Mesendoderm (in vitro differentiated cells): ENCODE measurements around the gene KRTAP10-3.

Experiments used
- DNase-seq: peaks from one replicate; pipeline ENCODE4 v3.0.0; 2013
- H2AK5ac ChIP-seq: 2 replicates; pipeline ENCODE4 v1.6.1; 2013; ENCODE audit warnings: low read length, inconsistent platforms
- H2BK120ac ChIP-seq: 2 replicates; pipeline ENCODE4 v1.6.1; 2013; ENCODE audit warnings: low read depth, mild to moderate bottlenecking, low read length, moderate library complexity, mixed read lengths
- H2BK15ac ChIP-seq: replicated peaks from 2 replicates; pipeline ENCODE4 v1.6.1; 2013; ENCODE audit warnings: low read depth, mild to moderate bottlenecking, moderate library complexity
- H2BK5ac ChIP-seq: 2 replicates; pipeline ENCODE4 v1.6.1; 2013; ENCODE audit warnings: low read length, inconsistent platforms
- H3K18ac ChIP-seq: 2 replicates; pipeline ENCODE4 v1.6.1; 2013; ENCODE audit warnings: mild to moderate bottlenecking, low read length, mixed read lengths
- H3K23ac ChIP-seq: one replicate; pipeline ENCODE4 v1.6.1; 2013; ENCODE audit warnings: low read length
- H3K27ac ChIP-seq: 2 replicates; pipeline ENCODE4 v1.5.1; 2013; ENCODE audit warnings: low read depth, mild to moderate bottlenecking, inconsistent platforms, low read length, moderate library complexity
- H3K27me3 ChIP-seq: 2 replicates; pipeline ENCODE4 v1.6.1; 2013; ENCODE audit warnings: low read length, control low read depth, mild to moderate bottlenecking, inconsistent platforms; ENCODE audit not compliant: insufficient read depth, poor library complexity
- H3K36me3 ChIP-seq: 2 replicates; pipeline ENCODE4 v1.6.1; 2013; ENCODE audit warnings: low read length, inconsistent platforms; ENCODE audit not compliant: control insufficient read depth, insufficient read depth
- H3K4ac ChIP-seq: one replicate; pipeline ENCODE4 v1.6.1; 2013; ENCODE audit warnings: low read depth, mild to moderate bottlenecking, low read length, moderate library complexity
- H3K4me1 ChIP-seq: 2 replicates; pipeline ENCODE4 v1.6.1; 2013; ENCODE audit warnings: low read depth, low read length, inconsistent platforms; ENCODE audit not compliant: control insufficient read depth
- H3K4me2 ChIP-seq: 2 replicates; pipeline ENCODE4 v1.6.1; 2013; ENCODE audit warnings: low read length
- H3K4me3 ChIP-seq: 2 replicates; pipeline ENCODE4 v1.5.1; 2013; ENCODE audit warnings: mild to moderate bottlenecking, low read length
- H3K56ac ChIP-seq: one replicate; pipeline ENCODE4 v1.6.1; 2013; ENCODE audit warnings: low read length
- H3K79me1 ChIP-seq: 2 replicates; pipeline ENCODE4 v1.6.1; 2013; ENCODE audit warnings: low read length, inconsistent platforms
- H3K79me2 ChIP-seq: 2 replicates; pipeline ENCODE4 v1.6.1; 2013; ENCODE audit warnings: mild to moderate bottlenecking, low read length; ENCODE audit not compliant: control insufficient read depth, insufficient read depth
- H3K9ac ChIP-seq: 2 replicates; pipeline ENCODE4 v1.6.1; 2013; ENCODE audit warnings: low read length, inconsistent platforms
- H4K5ac ChIP-seq: one replicate; pipeline ENCODE4 v1.6.1; 2013; ENCODE audit warnings: low read length
- H4K8ac ChIP-seq: one replicate; pipeline ENCODE4 v1.6.1; 2013; ENCODE audit warnings: low read depth, mild to moderate bottlenecking, control low read depth, low read length, moderate library complexity
- WGBS: extraction: QIAGEN DNeasy Blood & Tissue Kit; methylation state at CpG from one replicate; pipeline ENCODE4 v1.1.7; 2013; ENCODE audit warnings: low lambda C conversion rate, missing lambda C conversion rate; ENCODE audit not compliant: insufficient coverage; ENCODE audit errors: extremely low coverage; 5-methylcytosine and 5-hydroxymethylcytosine counted together

The KRTAP10-3 gene

DNA sequence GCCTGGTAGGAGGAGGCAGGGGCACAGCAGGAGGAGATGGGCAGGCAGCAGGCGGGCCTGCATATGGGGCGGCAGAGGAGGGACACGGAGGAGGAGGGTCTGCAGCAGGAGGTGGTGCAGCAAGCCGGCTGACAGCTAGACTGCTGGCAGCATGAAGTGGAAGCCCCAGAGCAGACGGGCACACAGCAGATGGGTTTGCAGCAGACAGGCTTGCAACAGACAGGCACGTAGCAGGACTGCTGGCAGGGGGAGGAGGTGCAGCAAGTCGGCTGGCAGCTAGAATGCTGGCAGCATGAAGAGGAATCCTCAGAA is 21.2 kb upstream of the KRTAP10-3 start:
- H3K18ac ChIP-seq, result no peak overlapping the region
- H2BK5ac ChIP-seq, result no peak overlapping the region
- H3K4me1 ChIP-seq, result no peaks in the 10 kb centered on the region

DNA sequence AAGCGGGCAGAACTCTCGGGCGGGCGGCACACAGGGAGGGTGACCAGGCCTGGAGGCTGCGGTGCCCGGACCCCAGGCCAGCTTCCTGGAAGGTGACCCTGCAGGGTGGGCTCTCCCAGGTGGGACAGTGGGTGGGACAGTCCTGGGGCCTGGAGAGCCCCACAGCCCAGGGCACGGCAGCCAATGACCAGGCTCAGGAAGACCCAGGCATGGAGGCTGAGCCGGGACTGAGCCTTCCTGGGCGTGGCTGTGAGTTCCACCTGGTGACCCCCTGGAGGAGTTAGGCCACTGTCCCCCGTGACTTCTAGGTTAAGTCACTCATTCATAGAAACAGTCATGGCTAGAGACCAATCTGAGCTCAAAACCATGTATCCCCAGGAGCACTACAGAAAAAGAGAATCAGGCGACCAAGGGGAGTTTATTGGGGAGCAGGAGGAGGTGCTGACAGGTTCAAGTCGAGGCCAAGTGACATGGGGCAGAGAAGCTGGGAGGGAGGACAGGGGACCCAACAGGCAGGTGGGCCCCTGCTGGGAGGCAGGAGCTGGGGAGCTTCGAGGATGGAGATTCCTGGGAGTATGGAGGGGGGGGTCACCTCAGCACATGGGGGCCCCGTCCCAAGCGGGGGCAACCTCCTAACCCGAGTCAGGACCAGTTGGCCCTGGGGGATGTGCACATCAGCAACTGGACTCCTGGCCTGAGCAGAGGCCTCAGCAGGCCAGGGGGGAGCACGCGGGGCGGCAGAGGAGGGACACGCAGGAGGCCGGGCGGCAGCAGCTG is 20.6 kb upstream of the KRTAP10-3 start:
- H2BK5ac ChIP-seq, result no peak overlapping the region

More for the DNA sequence above, 21.2 kb upstream of the KRTAP10-3 start:
- Histone ChIP-seq H2BK120ac (no peak overlapping the region), H2BK15ac (no peak overlapping the region), H3K23ac (no peak overlapping the region), H3K4me3 (no peak overlapping the region), H3K27me3 (no peaks in the 10 kb centered on the region), H3K4ac (no peak overlapping the region), H2AK5ac (no peak overlapping the region), H3K36me3 (no peaks in the 10 kb centered on the region), H3K9ac (no peak overlapping the region), H3K56ac (no peak overlapping the region), H3K27ac (no peak overlapping the region), H4K5ac (no peak overlapping the region), H3K4me2 (no peak overlapping the region), H3K79me1 (no peaks in the 10 kb centered on the region), H4K8ac (no peak overlapping the region), H3K79me2 (no peaks in the 10 kb centered on the region)
- DNase-seq, result no peak
- no CpG with 5 or more reads among the region's 7 CpGs for WGBS

GRCh38 chr21:44578371-44579055 is 19.9 kb upstream of the KRTAP10-3 start:
- H3K79me2 ChIP-seq, result no peaks in the 10 kb centered on the region
- H3K4ac ChIP-seq, result no peak overlapping the region
- no peaks in the 10 kb centered on the region for H3K4me1 ChIP-seq

More for the DNA sequence above, 20.6 kb upstream of the KRTAP10-3 start:
- Histone ChIP-seq H4K8ac (no peak overlapping the region), H3K27me3 (no peaks in the 10 kb centered on the region), H3K4ac (no peak overlapping the region), H3K56ac (no peak overlapping the region), H3K4me3 (no peak overlapping the region), H3K4me1 (no peaks in the 10 kb centered on the region), H2BK15ac (no peak overlapping the region), H4K5ac (no peak overlapping the region), H3K23ac (no peak overlapping the region), H2AK5ac (no peak overlapping the region), H3K4me2 (no peak overlapping the region), H2BK120ac (no peak overlapping the region), H3K79me2 (no peaks in the 10 kb centered on the region), H3K9ac (no peak overlapping the region), H3K36me3 (no peaks in the 10 kb centered on the region), H3K79me1 (no peaks in the 10 kb centered on the region), H3K27ac (no peak overlapping the region), H3K18ac (no peak overlapping the region)
- DNase-seq, result no peak
- WGBS, result no CpG with 5 or more reads among the region's 22 CpGs

GRCh38 chr21:44576025-44576420 is 17.4 kb upstream of the KRTAP10-3 start:
- H3K4ac ChIP-seq, result no peak overlapping the region
- no peak overlapping the region for H2AK5ac ChIP-seq
- H3K4me2 ChIP-seq, result no peak overlapping the region
- H4K8ac ChIP-seq, result no peak overlapping the region
- H2BK120ac ChIP-seq, result no peak overlapping the region
- no peak overlapping the region for H2BK5ac ChIP-seq
- no CpG with 5 or more reads among the region's 10 CpGs for WGBS
- DNase-seq, result no peak
- no peaks in the 10 kb centered on the region for H3K79me2 ChIP-seq
- no peak overlapping the region for H3K23ac ChIP-seq
- H3K27ac ChIP-seq, result no peak overlapping the region
- no peaks in the 10 kb centered on the region for H3K4me1 ChIP-seq
- no peak overlapping the region for H2BK15ac ChIP-seq
- no peak overlapping the region for H3K4me3 ChIP-seq
- H3K56ac ChIP-seq, result no peak overlapping the region
- H3K9ac ChIP-seq, result no peak overlapping the region
- no peaks in the 10 kb centered on the region for H3K36me3 ChIP-seq
- H3K79me1 ChIP-seq, result no peaks in the 10 kb centered on the region
- H3K18ac ChIP-seq, result no peak overlapping the region
- H4K5ac ChIP-seq, result no peak overlapping the region
- H3K27me3 ChIP-seq, result no peaks in the 10 kb centered on the region

More at GRCh38 chr21:44578371-44579055, 19.9 kb upstream of the KRTAP10-3 start:
- no peak overlapping the region for H2AK5ac ChIP-seq
- H2BK15ac ChIP-seq, result no peak overlapping the region
- no peak overlapping the region for H3K9ac ChIP-seq
- H3K4me3 ChIP-seq, result no peak overlapping the region
- no peak overlapping the region for H4K8ac ChIP-seq
- no peaks in the 10 kb centered on the region for H3K27me3 ChIP-seq
- H2BK5ac ChIP-seq, result no peak overlapping the region
- DNase-seq, result no peak
- H3K56ac ChIP-seq, result no peak overlapping the region
- no peak overlapping the region for H3K4me2 ChIP-seq
- WGBS, result no CpG with 5 or more reads among the region's 17 CpGs
- no peaks in the 10 kb centered on the region for H3K79me1 ChIP-seq
- H3K27ac ChIP-seq, result no peak overlapping the region
- no peaks in the 10 kb centered on the region for H3K36me3 ChIP-seq
- H3K18ac ChIP-seq, result no peak overlapping the region
- H2BK120ac ChIP-seq, result no peak overlapping the region
- H4K5ac ChIP-seq, result no peak overlapping the region
- H3K23ac ChIP-seq, result no peak overlapping the region

DNA sequence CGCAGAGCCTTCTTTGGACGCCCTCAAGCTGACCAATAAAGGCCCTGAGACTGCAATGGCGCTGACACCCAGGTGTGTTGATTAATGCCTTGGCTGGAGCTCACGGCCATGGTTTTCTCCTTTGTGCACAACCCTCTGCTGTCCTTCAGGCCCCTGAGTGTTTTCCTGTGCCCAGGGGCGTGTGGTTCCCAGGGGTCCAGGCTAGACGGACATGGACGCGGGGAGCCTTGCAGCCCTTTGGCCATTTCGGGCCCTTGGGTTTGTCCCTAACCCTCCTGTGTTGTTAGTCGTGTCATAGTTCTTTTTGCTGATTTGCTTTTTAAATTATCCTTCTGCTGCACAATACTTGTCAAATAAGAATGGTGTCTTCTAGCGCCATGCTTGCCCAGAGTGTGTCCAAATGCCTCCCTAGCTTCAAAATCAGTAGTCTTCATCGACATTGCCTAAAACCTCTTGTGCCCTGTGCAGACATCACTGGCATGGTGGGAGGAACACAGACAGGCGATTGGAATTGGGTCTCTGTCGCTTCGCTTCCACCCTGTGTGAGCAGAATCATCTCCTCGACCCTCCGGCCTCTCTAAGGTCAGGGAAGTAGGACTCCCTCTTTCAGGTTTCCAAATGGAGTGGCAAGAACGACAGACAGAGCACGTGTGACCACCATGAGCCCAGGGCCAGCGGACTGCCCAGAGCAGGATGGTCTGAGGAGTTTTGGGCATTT is 16.9 kb upstream of the KRTAP10-3 start:
- Histone ChIP-seq H3K56ac (no peak overlapping the region), H2BK120ac (no peak overlapping the region), H3K79me1 (no peaks in the 10 kb centered on the region), H3K4me2 (no peak overlapping the region), H2BK15ac (no peak overlapping the region), H3K4me1 (no peaks in the 10 kb centered on the region), H3K27me3 (no peaks in the 10 kb centered on the region), H3K4me3 (no peak overlapping the region), H4K5ac (no peak overlapping the region), H3K36me3 (no peaks in the 10 kb centered on the region), H2AK5ac (no peak overlapping the region), H2BK5ac (no peak overlapping the region), H3K27ac (no peak overlapping the region), H4K8ac (no peak overlapping the region), H3K18ac (no peak overlapping the region), H3K79me2 (no peaks in the 10 kb centered on the region), H3K4ac (no peak overlapping the region), H3K9ac (no peak overlapping the region), H3K23ac (no peak overlapping the region)
- DNase-seq, result no peak
- no CpG with 5 or more reads among the region's 20 CpGs for WGBS
